Effector CD8-positive, alpha-beta T cell (primary cell): Measurements from ENCODE around the gene STOX2.
"Not testable (repeated sequence)": the region's sequence is repeated elsewhere in the genome, so short reads cannot be mapped to it uniquely, and the experiment has no call there.

Experiments used
- DNase-seq: peaks from one replicate; lab custom pipeline; 2025; lab: John Stamatoyannopoulos, UW

The STOX2 gene

DNA sequence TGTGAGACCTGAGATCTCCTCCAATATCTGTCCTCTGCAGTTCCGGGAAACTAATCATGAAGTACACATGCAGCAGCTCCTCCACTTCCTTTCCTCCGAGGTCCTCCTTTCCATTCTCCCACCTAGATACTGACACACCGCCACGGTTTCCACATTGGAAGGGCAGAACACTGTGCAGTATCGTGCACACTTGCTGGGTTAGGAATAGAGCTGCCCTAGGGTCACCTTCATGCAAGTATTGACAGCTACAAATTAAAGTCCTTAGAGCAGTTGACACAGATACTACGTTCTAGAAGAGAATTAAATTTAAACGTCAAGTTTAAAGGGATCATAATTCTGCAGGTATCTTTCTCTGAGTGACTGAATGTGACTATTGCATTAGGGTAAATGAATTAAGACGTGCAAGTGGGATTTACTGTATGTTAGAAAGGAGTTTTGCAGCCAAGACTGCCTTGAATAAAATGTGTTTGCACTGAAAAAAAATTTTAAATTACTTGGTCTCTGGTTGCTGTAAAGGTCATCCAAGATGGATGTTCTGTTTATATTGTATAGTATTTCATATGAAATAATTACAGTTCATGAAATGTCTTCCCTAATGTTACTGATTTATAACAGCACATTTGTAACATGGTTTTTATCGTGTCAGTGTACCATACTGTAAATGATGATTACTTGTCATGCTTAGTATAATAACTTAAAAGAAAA is 117.7 kb downstream of the STOX2 start:
- no peak for DNase-seq

DNA sequence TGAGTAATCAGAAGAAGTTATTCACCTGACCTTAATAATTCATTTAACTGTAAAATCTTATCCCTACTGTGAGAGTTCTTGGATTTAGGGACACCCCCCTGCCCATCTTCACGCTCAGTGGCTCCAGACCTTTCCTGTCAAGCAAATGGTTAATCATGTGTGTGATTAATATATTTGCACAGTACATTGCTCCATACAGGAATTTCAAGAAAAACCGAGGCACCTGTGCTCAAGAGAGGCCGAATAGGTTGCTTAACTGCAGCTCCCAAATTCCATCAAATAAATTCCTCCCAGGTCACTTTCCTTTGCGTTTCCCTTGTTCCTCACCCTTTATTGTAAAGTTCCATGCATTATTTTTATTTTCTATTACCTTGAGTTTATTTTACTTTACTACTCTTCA is 119.5 kb downstream of the STOX2 start:
- no peak for DNase-seq

DNA sequence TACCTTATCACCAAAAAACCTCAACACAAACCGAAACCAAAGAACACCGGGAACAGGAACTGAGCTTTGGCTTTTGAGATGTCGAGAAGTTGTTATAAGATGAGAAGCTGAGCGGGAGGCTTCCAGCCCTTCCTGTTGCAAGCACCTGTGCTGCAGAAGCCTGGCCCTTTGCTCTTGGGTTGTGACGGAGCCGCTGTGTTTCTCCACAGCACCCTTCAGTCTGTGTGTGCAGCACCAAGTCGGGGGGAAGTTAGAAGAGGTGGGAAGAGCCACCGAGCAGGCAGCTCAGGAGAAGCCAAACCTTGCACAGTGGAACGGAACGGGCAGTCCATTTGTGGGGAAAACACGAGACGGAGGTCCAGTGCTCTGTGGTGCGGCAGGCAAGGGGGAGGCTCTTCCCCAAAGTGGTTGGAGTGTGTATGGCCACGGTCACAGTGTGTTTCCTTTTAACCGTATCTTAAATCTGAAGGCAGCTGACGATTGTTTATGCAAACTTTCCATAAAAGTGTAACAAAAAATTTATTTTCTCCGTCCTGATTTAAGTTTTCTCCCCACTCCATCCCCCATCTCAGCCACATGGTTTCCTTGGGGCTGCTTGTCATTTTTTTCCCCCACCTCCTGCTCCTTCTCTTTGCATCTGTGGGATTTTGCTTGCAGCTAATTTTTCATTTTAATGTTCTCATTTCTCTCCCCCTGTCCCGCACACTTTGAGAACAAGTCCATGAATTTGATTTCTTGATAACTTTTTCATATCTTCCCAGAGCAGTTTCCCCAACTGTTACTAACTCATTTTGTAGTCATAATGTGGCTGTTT is 123.7 kb downstream of the STOX2 start:
- no peak for DNase-seq

DNA sequence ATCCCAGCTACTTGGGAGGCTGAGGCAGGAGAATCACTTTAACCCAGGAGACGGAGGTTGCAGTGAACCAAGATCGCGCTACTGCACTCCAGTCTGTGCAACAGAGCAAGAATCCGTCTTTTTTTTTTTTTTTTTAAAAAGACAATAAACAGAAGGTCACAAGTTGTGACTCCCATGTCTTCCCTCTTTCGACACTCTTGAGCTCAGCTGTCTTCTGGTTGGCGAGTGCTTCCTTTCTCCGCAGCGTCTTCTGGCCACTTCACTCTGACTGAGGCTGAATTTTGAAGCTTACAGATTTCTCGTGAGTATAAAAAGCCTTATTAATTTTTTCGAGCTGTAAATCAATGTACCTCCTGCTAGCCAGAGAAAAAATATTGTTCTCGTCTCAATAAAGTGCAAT is 124.9 kb downstream of the STOX2 start:
- DNase-seq = no peak

DNA sequence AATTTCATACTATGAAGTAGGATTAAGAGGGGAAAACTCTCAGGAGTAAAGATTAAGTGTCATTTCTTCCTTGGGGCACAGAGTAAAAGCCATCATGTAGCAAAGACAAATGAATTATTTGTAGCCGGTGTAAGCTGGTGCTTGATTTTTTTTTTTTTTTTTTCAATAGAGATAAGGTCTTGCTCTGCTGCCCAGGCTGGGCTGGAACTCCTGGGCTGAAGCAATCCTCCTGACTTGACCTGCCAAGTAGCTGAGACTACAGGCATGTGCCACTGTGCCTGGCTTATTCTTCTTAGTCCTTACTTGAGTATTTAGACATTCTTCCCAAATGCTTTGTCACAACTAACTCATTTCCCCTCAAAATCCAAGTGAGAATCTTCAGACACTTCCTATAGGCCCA is 125.7 kb downstream of the STOX2 start:
- DNase-seq = no peak

DNA sequence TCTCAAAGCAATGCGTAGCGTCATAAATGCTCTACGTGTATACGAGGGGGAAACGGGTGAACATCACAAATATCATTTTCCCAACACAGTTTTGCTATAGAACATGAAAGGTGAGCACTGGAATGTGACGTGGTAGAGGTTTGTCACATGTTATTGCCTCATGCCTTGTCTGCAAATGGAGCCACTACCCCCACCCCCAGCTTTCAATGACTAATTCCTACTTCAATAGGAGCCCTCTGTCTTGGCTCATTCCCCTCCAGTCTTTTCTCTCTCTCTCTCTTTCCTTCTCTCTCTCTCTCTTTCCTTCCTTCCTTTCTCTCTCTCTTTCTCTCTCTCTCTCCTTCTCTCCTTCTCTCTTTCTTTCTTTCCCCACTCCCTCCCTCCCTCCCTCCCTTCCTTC is 127.0 kb downstream of the STOX2 start:
- no peak for DNase-seq

DNA sequence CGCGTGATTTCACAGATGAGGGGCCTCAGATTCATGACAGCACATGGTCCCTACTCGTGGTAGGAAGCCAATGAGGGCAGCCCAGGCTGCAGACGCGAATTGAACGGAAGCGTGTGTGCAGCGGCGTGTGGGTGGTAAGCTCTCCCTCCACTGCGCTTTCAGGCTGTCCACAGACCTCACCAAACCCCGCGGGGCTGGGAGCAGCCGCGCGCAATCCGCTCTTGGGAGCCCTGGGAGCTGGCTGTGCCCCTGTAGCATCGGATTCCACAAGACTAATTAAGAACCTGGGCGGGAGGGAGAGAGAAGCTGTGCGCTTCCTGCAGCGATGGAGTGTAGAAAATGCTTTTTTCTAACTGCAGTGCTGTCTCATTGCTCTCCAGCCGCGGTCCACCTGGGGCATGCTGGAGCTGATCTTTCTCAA is 134.9 kb downstream of the STOX2 start:
- no peak for DNase-seq

DNA sequence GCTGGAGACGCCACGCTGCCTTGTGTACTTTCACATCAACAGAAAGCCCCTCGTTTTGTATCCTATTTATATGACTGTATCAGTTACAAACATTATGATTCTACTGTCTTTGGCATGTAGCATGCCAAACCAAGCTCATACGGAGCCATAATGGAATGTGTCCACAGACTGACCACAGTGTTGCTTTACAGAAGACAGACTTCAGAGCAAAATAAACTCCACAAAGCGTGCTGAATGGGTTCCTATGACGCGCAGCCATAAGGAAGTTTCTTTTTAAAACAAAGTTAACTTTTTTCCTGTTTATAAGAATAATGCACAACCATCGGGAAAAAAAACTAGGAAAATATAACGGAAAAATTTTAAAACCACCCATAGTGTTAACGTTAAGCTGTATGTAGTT is 136.0 kb downstream of the STOX2 start:
- DNase-seq = no peak

DNA sequence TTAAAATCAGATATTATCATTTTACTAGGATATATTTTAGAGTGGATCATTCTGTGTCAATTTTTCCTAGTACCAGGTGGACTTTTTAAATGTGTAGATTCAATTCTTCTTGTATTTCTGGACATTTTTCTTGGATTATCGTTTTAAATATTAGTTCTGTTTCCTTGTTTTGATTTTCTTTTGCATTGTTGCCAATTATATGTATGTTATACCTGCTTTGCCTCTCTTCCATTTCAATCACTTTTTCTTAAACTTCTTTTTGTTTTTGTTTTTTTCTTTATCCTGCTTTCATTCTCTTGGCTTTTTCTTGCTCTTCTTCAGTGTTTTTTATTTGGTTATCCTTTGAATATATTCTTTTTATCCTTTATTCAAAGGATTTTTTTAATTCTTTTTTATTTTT is 141.0 kb downstream of the STOX2 start:
- DNase-seq = no peak

DNA sequence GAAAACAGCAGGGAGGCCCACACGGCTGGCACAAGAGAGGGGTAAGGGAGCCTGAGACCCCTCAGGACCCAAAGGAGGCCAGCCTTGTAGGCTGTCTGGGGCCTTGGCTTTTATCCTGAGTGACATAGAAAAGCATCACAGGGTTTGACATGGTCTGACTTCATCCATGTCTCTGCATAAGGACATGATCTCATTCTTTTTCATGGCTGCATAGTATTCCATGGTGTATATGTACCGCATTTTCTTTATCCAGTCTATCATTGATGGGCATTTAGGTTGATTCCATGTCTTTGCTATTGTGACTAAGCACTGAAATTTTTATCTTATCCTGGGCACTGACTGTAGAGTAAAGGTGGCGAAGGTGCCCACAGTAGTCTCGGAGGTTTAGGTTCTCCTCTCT is 146.2 kb downstream of the STOX2 start:
- not testable (repeated sequence) for DNase-seq

DNA sequence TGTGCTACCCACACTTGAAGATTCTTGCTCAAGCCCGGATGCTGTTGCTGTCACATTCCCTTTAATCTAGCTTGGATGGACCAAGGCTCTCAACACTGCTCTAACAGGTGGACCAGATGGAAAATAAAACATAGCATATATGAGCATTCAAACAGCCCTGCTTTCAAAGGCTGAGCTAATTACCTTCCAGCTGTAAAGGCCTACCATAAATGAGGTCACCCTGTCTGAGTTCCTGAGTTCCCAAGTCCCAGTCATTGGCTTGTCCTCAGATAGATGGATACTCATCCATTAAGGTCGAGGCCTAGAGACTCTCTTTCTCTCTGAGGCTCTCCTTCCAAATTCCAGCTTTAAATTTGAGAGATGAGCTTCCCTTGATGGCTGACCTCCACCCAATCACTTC is 147.5 kb downstream of the STOX2 start:
- DNase-seq = no peak

DNA sequence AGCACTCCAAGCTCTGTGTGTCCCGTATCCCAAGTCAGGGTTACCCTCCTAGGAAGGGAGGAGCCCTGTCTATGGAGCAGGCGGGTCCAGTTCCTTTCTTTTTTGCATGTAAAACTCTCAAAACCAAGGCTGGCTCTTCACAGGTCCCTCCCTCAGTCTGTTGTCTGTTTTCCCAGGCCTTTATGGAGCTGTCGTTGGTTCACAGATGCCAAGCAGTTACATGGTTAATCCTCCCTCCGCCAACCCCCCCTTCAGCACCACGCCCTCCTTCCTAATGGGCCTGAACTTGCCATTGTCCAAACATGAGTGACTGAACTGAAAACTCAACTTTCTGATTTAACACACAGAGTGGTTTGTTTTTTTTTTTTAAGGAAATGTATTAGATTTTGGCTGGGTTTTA is 148.3 kb downstream of the STOX2 start:
- DNase-seq = no peak

DNA sequence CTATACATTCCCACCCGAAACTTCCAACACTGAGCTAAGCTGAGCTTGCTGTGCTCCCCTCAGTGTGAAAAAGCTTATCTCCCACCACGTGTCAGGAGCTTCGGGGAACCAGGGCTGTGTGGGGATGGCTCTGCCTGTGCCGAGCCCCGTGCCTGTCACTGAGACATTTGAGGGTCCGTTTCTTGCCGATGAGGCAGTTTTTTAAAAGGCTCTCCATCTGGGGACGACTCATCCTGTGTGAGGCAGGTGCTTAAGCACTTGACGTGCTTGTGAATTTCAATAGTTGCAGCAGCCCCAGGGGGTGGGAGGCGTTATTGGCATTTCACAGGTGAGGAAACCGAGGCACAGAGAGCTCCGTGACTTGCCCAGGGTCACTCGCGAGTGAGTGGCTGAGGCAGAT is 151.8 kb downstream of the STOX2 start:
- DNase-seq = no peak

DNA sequence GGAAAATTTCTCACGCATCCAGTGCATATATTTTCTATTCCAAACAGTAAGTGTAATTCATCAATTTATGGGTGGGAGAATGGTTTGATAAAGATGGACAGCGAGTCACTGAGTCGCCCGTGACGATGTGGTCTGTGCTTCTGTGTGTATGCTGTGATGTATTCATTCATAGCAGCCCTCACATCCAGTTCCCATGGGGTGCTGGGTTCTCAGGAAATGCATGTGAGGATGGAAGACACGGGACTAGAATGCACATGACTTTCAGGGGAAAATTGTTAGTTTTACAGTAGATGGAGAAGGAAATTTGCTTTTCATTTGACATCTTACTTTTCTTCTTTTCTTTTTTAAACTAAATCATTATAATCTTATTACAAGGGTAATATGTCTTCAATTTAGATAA is 152.9 kb downstream of the STOX2 start:
- no peak for DNase-seq

DNA sequence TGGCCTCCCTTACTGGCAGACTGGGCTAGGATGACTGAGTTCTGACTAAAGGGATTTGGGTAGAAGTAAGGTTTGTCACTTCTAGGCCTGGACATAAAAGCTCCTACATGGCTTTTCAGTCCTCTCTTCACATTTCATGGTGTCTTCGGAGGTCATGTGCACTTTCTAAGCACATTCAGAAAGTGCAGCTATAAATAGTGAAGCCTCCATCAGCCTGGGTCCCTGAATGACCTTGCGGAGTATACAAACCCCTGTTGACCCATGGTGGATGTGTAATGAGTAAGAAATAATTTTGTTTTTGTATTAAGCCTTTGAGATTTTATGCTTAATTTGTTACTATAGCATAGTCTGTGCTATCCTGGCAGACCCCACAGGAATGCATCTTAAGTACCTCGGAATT is 154.0 kb downstream of the STOX2 start:
- no peak for DNase-seq

DNA sequence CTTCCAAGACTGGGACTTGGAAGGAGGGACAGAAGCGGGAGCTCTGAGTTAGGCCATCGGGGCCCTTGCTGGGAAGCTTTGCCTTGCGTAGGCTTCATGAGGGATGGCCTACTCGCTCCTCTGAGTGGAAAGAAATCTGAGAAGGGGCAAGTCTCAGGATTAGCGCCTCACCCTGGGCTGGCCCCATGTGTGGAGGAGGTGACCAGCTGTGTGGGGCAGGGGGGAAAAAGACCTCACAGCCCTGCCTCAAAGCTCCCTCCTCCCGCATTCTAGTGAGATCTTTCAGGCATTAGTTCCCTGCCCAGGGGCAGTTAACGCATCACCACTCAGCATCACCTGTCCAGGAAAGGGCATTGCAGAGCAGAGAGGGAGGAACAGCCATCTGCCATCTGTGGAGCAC is 156.5 kb downstream of the STOX2 start:
- no peak for DNase-seq

DNA sequence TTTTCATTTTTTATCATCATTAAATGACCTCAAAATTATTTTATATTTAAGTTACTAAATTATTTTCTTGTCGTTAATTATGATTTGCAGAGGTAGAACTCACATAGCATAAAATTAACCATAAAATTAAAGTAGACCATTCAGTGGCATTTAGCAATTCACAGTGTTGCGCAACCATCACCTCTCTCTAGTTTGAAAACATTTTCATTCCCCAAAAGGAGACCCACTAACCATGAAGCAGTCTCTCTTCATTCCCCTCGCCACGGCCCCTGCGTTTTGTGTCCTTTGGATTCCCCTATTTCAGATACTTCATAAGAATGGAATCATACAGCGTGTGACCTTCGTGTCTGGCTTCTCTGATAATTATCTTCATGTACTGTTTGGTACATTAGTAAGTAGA is 157.7 kb downstream of the STOX2 start:
- DNase-seq = no peak

DNA sequence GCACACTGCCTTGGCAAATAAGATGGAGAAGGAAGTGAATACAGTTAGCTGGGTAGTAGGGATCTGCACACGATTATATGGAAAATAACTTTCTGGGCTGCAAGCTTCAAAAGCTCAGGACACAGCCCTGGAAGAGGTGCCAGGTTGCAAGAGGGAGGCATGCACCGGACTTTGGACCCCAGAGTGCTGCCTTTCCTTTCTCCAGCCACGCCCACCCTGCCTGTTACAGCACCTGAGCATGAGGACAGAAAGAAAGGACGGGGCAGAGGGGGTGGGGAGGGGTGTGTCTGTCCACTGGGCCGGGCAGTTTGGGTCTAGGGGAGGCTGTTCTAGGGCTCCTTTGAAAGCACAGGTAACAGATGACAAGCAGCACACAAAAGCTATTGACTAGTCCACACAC is 159.8 kb downstream of the STOX2 start:
- DNase-seq = no peak

DNA sequence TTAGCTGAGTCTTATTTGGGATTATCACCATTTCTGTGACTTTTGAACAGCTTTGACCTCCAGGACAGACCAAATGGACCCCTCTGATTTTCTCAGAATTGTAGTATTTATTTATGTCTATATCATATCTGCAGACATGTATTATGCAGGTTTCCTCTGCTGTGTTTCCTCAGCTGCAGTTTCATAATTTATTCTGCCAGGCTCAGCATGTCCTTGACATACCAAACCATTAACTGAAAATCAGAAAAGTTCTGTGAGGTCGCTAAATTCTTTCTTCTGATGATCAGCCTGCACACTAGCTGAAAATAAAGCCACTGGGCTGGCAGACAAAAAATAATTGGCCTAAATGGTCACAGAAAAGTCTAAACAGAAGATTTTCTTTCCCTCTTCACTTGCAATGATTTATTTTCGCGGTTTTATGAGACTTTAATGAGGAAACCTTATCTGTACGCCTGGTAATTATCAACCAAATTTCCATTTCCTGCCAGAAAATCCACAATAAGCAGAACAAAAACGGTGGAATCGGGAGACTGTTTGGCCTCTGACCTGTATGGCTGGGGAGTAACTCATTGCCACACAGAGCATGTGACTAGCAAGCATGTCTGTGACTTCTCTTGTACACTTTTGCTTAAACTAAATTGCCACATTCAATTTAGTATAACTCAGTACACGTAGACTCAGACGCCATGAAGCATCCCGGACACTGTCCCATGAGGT is 161.6 kb downstream of the STOX2 start:
- no peak for DNase-seq

DNA sequence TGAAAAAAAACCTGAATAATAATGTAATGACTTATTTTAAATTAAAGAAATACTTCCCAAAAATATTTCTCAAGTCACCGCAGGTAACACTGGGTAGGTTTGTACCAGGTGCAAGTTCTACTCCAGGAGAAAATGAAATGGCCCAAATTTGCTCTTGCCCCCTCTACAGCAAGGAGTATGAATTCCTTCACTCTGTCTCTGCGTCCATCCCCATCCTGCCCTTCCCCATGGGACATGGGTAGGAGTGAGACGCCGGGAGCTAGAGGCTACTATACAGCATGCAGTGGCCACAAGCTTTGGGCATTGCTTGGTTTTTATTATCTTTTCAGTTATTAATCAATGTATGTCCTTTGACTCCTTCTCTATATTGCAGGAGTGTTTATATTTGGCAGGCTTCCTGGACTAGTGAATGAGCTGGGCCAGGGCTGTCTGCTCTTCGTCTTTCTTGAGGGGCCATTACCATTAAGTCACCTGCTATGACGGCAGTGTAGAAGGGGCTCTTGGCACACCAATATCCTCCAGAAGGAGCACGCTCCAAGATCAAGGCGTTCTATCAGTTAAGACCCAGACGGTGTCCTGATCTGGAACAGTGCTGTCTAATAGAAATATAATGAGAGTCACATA is 162.9 kb downstream of the STOX2 start:
- DNase-seq = no peak
